ENCODE measurements around the gene DCST2. TPM values are rescaled to one million over a fixed set of nuclear protein-coding genes. Genes with fewer than 3 reads are reported as not detected.
A peak's percentile ranks its signal among the peaks of the same experiment; 100 is the strongest.

The DCST2 gene
- total RNA-seq, 4 donors from 2014 or later = 0.35 to 0.54 TPM; not detected in 2

- TF ChIP-seq POLR2AphosphoS5 (IDR thresholded peaks at IDR 0.05) (no peak), POLR2A (IDR thresholded peaks at IDR 0.05) (no peak), CTCF (IDR thresholded peaks at IDR 0.05) (no peak), EP300 (IDR thresholded peaks at IDR 0.05) (no peak)
- H3K4me1 ChIP-seq = peaks cover 0 to 48% (median 17%) of the 10 kb centered on the region in 3 donors
- 100% methylated on average over 1 of the region's 7 CpGs; no CpG with 5 or more reads in 1 of the 2 donors for WGBS, 2 donors (ENCODE audit: low coverage in 1 of 2)
- H3K4me3 ChIP-seq = no peak overlapping the region
- ATAC-seq = no peak
- H3K27ac ChIP-seq = peak overlapping the region in 2 of 4 donors; percentile 29 to 87
- H3K9me3 ChIP-seq = no peaks in the 10 kb centered on the region
- peaks cover 0 to 52% of the 10 kb centered on the region in 2 donors for H3K36me3 ChIP-seq
- H3K27me3 ChIP-seq = no peaks in the 10 kb centered on the region
Measured at GRCh38 chr1:155053531-155054105, 20.0 kb upstream of the DCST2 start.

GRCh38 chr1:155052439-155053395, 19.1 kb upstream of the DCST2 start:
- H3K36me3 ChIP-seq = peaks cover 0 to 43% of the 10 kb centered on the region in 2 donors
- 28 to 43% methylated on average over 4 of the region's 12 CpGs for WGBS, 2 donors (ENCODE audit: low coverage in 1 of 2)
- no peaks in the 10 kb centered on the region for H3K27me3 ChIP-seq
- H3K4me1 ChIP-seq = peaks cover 0 to 48% (median 17%) of the 10 kb centered on the region in 3 donors
- no peak for TF ChIP-seq POLR2A (IDR thresholded peaks at IDR 0.05)
- no peak for TF ChIP-seq EP300 (IDR thresholded peaks at IDR 0.05)
- TF ChIP-seq CTCF (IDR thresholded peaks at IDR 0.05) = peak in 2 of 4 experiments; percentile 22 to 27
- H3K4me3 ChIP-seq = peak overlapping the region; percentile 62 to 65
- no peaks in the 10 kb centered on the region for H3K9me3 ChIP-seq
- no peak for ATAC-seq
- H3K27ac ChIP-seq = peak overlapping the region in 3 of 4 donors; percentile 87 to 96 (median 94)

GRCh38 chr1:155051777-155052398, 18.3 kb upstream of the DCST2 start:
- Histone ChIP-seq H3K4me3 (peak overlapping the region; percentile 62 to 65), H3K4me1 (peaks cover 0 to 48% (median 17%) of the 10 kb centered on the region in 3 donors), H3K27me3 (no peaks in the 10 kb centered on the region), H3K27ac (peak overlapping the region; percentile 69 to 96 (median 90)), H3K36me3 (peaks cover 0 to 35% of the 10 kb centered on the region in 2 donors), H3K9me3 (no peaks in the 10 kb centered on the region)
- WGBS, 2 donors (ENCODE audit: low coverage in 1 of 2) = 0 to 4% methylated on average over 5 to 6 of the region's 27 CpGs
- TF ChIP-seq POLR2A (IDR thresholded peaks at IDR 0.05) (no peak), EP300 (IDR thresholded peaks at IDR 0.05) (no peak), CTCF (IDR thresholded peaks at IDR 0.05) (peak in 1 of 4 experiments; percentile 1), POLR2AphosphoS5 (IDR thresholded peaks at IDR 0.05) (peak; percentile 7)
- ATAC-seq = peak; percentile 45

- Histone ChIP-seq H3K36me3 (peaks cover 0 to 30% of the 10 kb centered on the region in 2 donors), H3K4me1 (peaks cover 0 to 48% (median 17%) of the 10 kb centered on the region in 3 donors), H3K27ac (peak overlapping the region; percentile 69 to 96 (median 90)), H3K9me3 (no peaks in the 10 kb centered on the region), H3K27me3 (no peaks in the 10 kb centered on the region), H3K4me3 (peak overlapping the region; percentile 62 to 65)
- TF ChIP-seq POLR2AphosphoS5 (IDR thresholded peaks at IDR 0.05) (no peak), EP300 (IDR thresholded peaks at IDR 0.05) (no peak), CTCF (IDR thresholded peaks at IDR 0.05) (peak in 1 of 4 experiments; percentile 2), POLR2A (IDR thresholded peaks at IDR 0.05) (peak; percentile 20 to 50)
- no CpG with 5 or more reads among the region's 31 CpGs for WGBS, 2 donors (ENCODE audit: low coverage in 1 of 2)
- no peak for ATAC-seq
Measured at GRCh38 chr1:155051342-155051776, 17.8 kb upstream of the DCST2 start.
